HepG2 (cell line): Measurements from ENCODE around the gene STK39. TPM values are rescaled to one million over a fixed set of nuclear protein-coding genes. Genes with fewer than 3 reads are reported as not detected.

Source experiments
- CHCHD3 ChIP-seq: sonication (generic); formaldehyde crosslinking; IDR thresholded peaks from 2 replicates; pipeline ENCODE4 v1.8.0; 2022; ENCODE audit warnings: mild to moderate bottlenecking, missing genetic modification reagents, moderate library complexity
- FOSL2 ChIP-seq: sonication (generic); formaldehyde crosslinking; IDR thresholded peaks from 2 replicates; pipeline ENCODE4 v1.4.0; 2020; ENCODE audit warnings: missing genetic modification reagents
- HHEX ChIP-seq: IDR thresholded peaks from 2 replicates; pipeline ENCODE4 v1.6.1; 2016; ENCODE audit warnings: control low read depth
- JDP2 ChIP-seq: sonication (generic); formaldehyde crosslinking; IDR thresholded peaks from 2 replicates; pipeline ENCODE4 v1.8.1; 2022; ENCODE audit warnings: missing genetic modification reagents, borderline replicate concordance
- MATR3 ChIP-seq: sonication (generic); formaldehyde crosslinking; IDR thresholded peaks from 2 replicates; pipeline ENCODE4 v1.4.0; 2020; ENCODE audit warnings: missing genetic modification reagents
- ZNF496 ChIP-seq: sonication (generic); formaldehyde crosslinking; IDR thresholded peaks from 2 replicates; pipeline ENCODE4 v1.8.1; 2023; ENCODE audit warnings: mild to moderate bottlenecking, moderate library complexity, missing genetic modification reagents; ENCODE audit not compliant: insufficient replicate concordance
- ZNF644 ChIP-seq: IDR thresholded peaks from 2 replicates; pipeline ENCODE4 v1.6.1; 2016; ENCODE audit warnings: low read depth
- ZNF7 ChIP-seq: IDR thresholded peaks from 2 replicates; pipeline ENCODE4 v1.6.1; 2016; ENCODE audit warnings: missing biosample characterization, missing genetic modification reagents
- polyA plus RNA-seq, 8 experiments: library from polyadenylated mRNA; depleted of rRNA in 3 of 8; stranded (reverse) in 7 of 8; unstranded in 1 of 8; fragments of >200 nt; fragmentation: Illumina TruSeq in 4 of 8; extraction: Trizol in 4 of 8; gene quantifications; 2 replicates each; pipeline versions ENCODE4 v1.2.1 to v1.2.3, GENCODE V29; 2011 to 2016; ENCODE audit warnings: low read depth in 4 of 8, missing spikeins in 1 of 8, mixed read lengths in 1 of 8; ENCODE audit not compliant: insufficient read depth in 1 of 8
- total RNA-seq, 5 experiments: library from RNA; depleted of rRNA; stranded (reverse); fragments of >200 nt; fragmentation: Illumina TruSeq; extraction: Trizol; gene quantifications; 2 replicates each; pipeline ENCODE4 v1.2.3, GENCODE V29; 2016; ENCODE audit warnings: low read depth in 1 of 5
- TF ChIP-seq, protein P1 (sequence below): sonication (generic); formaldehyde crosslinking; IDR thresholded peaks from one replicate; pipeline ENCODE4 v1.5.1; 2020; ENCODE audit warnings: mild to moderate bottlenecking, missing genetic modification reagents; ENCODE audit errors: not compliant biosample characterization
- TF ChIP-seq, protein P2 (sequence below): sonication (generic); formaldehyde crosslinking; IDR thresholded peaks from 2 replicates; pipeline ENCODE4 v1.4.0; 2020; ENCODE audit warnings: mild to moderate bottlenecking, missing genetic modification reagents, borderline replicate concordance
- TF ChIP-seq, protein P3 (sequence below): IDR thresholded peaks from 2 replicates; pipeline ENCODE4 v1.6.1; 2018; ENCODE audit warnings: missing genetic modification reagents, mild to moderate bottlenecking, missing compliant biosample characterization
- TF ChIP-seq, protein P4 (sequence below): sonication (generic); formaldehyde crosslinking; IDR thresholded peaks from 2 replicates; pipeline ENCODE4 v1.5.1; 2020; ENCODE audit warnings: mild to moderate bottlenecking, missing genetic modification reagents, borderline replicate concordance

The STK39 gene
- total and polyA plus RNA-seq, 2 of the 13 experiments (the other 11 are each of a cell fraction or from before 2014, with no cell fraction given) = 27.3 to 38.4 TPM

DNA sequence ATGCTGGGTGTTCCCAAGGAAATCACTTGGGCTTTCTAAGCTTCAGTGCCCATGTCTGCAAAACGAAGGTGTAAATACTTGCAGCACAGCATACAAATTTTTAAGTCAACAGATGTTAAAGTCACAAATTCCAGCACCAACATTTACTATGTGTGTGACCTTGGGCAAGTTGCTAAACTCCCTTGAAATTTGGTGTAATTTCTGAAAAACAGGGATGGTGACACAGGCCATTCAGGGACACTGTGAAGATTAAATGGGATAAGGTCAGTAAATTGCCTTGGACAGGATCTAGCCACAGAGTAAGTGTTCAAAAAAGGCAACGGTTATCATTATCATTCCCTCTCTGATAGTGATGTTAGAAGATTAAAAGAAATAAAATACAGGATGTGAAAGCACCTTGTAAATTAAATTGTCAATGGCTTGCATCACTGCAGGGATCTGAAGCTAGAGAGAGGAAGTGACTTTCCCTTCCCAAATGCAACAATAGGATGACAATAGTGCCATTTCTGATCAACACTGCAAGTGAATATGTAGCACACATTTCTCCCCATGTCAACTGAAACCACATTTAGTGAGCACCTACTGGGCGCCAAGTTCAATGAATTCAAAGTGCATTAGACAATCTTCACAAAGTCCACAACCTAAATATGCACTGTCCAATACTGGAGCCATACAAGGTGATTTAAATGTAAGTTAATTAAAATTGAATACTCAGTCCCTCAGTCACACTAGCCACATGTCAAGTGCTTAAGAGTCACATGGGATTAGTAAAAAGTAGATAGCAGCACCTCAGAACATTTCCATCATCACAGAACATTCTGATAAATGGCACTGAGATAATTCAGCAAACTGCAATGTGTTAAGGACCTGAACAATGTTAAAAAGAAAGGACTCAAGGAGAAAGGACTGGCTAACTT lies 81.2 kb downstream of the STK39 start (continued):
- TF ChIP-seq, protein P1, sequence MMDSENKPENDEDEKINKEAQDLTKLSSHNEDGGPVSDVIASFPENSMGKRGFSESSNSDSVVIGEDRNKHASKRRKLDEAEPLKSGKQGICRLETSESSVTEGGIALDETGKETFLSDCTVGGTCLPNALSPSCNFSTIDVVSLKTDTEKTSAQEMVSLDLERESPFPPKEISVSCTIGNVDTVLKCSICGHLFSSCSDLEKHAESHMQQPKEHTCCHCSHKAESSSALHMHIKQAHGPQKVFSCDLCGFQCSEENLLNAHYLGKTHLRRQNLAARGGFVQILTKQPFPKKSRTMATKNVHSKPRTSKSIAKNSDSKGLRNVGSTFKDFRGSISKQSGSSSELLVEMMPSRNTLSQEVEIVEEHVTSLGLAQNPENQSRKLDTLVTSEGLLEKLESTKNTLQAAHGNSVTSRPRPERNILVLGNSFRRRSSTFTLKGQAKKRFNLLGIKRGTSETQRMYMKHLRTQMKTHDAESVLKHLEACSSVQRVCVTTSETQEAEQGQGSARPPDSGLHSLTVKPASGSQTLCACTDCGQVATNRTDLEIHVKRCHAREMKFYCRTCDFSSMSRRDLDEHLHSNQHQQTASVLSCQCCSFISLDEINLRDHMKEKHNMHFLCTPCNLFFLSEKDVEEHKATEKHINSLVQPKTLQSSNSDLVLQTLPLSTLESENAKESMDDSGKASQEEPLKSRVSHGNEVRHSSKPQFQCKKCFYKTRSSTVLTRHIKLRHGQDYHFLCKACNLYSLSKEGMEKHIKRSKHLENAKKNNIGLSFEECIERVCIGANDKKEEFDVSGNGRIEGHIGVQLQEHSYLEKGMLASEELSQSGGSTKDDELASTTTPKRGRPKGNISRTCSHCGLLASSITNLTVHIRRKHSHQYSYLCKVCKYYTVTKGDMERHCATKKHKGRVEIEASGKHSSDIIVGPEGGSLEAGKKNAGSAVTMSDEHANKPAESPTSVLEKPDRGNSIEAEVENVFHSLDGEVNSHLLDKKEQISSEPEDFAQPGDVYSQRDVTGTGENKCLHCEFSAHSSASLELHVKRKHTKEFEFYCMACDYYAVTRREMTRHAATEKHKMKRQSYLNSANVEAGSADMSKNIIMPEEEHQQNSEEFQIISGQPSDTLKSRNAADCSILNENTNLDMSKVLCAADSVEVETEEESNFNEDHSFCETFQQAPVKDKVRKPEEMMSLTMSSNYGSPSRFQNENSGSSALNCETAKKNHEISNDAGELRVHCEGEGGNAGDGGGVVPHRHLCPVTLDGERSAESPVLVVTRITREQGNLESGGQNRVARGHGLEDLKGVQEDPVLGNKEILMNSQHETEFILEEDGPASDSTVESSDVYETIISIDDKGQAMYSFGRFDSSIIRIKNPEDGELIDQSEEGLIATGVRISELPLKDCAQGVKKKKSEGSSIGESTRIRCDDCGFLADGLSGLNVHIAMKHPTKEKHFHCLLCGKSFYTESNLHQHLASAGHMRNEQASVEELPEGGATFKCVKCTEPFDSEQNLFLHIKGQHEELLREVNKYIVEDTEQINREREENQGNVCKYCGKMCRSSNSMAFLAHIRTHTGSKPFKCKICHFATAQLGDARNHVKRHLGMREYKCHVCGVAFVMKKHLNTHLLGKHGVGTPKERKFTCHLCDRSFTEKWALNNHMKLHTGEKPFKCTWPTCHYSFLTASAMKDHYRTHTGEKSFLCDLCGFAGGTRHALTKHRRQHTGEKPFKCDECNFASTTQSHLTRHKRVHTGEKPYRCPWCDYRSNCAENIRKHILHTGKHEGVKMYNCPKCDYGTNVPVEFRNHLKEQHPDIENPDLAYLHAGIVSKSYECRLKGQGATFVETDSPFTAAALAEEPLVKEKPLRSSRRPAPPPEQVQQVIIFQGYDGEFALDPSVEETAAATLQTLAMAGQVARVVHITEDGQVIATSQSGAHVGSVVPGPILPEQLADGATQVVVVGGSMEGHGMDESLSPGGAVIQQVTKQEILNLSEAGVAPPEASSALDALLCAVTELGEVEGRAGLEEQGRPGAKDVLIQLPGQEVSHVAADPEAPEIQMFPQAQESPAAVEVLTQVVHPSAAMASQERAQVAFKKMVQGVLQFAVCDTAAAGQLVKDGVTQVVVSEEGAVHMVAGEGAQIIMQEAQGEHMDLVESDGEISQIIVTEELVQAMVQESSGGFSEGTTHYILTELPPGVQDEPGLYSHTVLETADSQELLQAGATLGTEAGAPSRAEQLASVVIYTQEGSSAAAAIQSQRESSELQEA = no peak
- TF ChIP-seq HHEX (CRISPR knock-in tag) (no peak), ZNF644 (CRISPR knock-in tag) (peak; percentile 51; the same call in 1 of the 2 replicates), FOSL2 (CRISPR knock-in tag) (peak; percentile 61), MATR3 (no peak), ZNF496 (CRISPR knock-in tag) (no peak), CHCHD3 (CRISPR knock-in tag) (no peak), JDP2 (CRISPR knock-in tag) (no peak), ZNF7 (CRISPR knock-in tag) (no peak)
- TF ChIP-seq, protein P2, sequence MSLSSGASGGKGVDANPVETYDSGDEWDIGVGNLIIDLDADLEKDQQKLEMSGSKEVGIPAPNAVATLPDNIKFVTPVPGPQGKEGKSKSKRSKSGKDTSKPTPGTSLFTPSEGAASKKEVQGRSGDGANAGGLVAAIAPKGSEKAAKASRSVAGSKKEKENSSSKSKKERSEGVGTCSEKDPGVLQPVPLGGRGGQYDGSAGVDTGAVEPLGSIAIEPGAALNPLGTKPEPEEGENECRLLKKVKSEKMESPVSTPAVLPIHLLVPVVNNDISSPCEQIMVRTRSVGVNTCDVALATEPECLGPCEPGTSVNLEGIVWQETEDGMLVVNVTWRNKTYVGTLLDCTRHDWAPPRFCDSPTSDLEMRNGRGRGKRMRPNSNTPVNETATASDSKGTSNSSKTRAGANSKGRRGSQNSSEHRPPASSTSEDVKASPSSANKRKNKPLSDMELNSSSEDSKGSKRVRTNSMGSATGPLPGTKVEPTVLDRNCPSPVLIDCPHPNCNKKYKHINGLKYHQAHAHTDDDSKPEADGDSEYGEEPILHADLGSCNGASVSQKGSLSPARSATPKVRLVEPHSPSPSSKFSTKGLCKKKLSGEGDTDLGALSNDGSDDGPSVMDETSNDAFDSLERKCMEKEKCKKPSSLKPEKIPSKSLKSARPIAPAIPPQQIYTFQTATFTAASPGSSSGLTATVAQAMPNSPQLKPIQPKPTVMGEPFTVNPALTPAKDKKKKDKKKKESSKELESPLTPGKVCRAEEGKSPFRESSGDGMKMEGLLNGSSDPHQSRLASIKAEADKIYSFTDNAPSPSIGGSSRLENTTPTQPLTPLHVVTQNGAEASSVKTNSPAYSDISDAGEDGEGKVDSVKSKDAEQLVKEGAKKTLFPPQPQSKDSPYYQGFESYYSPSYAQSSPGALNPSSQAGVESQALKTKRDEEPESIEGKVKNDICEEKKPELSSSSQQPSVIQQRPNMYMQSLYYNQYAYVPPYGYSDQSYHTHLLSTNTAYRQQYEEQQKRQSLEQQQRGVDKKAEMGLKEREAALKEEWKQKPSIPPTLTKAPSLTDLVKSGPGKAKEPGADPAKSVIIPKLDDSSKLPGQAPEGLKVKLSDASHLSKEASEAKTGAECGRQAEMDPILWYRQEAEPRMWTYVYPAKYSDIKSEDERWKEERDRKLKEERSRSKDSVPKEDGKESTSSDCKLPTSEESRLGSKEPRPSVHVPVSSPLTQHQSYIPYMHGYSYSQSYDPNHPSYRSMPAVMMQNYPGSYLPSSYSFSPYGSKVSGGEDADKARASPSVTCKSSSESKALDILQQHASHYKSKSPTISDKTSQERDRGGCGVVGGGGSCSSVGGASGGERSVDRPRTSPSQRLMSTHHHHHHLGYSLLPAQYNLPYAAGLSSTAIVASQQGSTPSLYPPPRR = 0 out of 2 replicates have a peak, but pooled peaks have one; percentile 30
- TF ChIP-seq, protein P3, sequence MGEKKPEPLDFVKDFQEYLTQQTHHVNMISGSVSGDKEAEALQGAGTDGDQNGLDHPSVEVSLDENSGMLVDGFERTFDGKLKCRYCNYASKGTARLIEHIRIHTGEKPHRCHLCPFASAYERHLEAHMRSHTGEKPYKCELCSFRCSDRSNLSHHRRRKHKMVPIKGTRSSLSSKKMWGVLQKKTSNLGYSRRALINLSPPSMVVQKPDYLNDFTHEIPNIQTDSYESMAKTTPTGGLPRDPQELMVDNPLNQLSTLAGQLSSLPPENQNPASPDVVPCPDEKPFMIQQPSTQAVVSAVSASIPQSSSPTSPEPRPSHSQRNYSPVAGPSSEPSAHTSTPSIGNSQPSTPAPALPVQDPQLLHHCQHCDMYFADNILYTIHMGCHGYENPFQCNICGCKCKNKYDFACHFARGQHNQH = no peak
- TF ChIP-seq, protein P4, sequence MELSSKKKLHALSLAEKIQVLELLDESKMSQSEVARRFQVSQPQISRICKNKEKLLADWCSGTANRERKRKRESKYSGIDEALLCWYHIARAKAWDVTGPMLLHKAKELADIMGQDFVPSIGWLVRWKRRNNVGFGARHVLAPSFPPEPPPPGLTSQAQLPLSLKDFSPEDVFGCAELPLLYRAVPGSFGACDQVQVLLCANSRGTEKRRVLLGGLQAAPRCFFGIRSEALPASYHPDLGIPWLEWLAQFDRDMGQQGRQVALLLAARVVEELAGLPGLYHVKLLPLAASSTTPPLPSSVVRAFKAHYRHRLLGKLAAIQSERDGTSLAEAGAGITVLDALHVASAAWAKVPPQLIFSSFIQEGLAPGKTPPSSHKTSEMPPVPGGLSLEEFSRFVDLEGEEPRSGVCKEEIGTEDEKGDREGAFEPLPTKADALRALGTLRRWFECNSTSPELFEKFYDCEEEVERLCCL (CRISPR knock-in tag) = no peak
